HG02938 (cell line): Measurements from ENCODE around the gene ZNF76.

ENCODE experiments used
- ATAC-seq: cut with Tn5 transposase; IDR thresholded peaks from one replicate; pipeline ENCODE4 v1.9.1; 2021; ENCODE audit warnings: mild to moderate bottlenecking, moderate library complexity; ENCODE audit not compliant: unreplicated experiment

ZNF76 gene

DNA sequence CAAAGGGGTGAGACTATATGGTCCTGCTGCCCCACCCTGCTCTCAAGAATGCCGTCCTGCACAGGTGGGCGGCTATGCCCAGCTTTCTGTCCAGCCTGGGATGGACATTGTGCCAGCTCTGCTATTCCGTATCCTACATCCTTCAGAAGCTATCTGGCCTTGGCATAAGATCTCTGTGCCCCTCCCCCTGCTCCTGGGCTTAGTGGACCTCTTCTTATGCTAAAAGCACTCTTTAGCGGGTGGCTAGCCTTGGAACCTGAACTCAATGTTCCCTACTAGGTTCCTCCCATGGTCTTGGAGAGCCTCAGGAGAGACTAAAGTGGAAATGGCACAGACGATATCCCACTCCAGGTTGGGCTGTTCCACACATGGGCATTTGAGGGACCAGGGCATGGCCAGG is 23.3 kb upstream of the ZNF76 start:
- ATAC-seq = no peak

DNA sequence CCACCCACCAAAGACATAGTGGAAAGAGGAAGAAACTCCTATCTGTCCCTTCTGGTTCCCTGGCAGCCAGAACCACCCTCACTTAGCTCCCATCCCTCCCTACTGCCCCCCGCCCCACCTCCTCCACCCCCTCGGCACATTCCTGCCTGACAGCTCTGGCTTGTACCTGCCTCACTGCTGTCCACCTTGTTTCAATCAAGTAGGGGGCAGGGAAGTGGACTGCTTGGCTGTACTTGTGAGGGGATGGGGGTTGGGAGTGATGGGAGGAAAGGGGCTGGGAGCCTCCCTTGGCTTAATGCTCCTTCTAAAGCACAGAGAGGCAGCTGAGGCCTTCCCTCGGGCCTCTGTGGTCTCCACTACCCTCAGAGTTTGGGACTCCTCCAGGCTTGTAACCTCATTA is 22.1 kb upstream of the ZNF76 start:
- ATAC-seq = no peak

DNA sequence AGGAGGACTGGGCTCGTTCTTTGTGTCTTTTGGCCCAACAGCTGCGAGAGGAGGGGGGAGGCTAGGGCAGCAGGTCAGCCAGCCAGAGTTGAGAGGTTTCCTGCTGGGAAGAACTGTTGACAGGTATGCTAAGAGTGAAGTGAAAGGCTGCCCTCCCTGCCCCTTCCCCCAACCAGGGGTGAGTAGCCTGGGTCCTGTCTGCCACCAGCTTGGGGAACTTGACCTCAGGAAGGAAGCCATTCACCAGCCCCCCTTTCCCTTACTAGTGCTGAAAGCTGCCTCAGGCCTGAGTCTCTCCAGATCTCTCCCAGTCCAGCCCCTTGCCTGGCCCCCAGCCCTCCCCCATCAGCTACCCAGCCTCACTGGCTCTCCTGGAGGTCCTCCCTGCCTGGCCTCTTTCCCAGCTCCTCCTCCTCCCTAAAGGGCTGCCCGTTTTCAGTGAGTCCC is 20.7 kb upstream of the ZNF76 start:
- no peak for ATAC-seq

DNA sequence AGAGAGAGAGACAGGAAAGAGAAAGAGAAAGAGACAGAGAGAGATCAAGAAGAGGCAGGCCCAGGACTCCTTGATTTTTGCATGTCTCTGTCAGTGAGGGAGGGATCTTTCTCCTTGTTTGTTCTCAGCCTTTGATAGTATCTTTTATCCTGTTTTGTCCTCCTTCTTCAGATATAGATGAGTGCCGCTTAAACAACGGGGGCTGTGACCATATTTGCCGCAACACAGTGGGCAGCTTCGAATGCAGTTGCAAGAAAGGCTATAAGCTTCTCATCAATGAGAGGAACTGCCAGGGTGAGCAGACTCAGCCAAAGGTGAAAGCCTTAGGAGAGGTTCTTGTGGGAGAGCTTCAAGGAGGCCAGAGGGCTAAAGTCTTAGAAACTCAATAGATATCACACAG is 20.0 kb upstream of the ZNF76 start:
- ATAC-seq = no peak

DNA sequence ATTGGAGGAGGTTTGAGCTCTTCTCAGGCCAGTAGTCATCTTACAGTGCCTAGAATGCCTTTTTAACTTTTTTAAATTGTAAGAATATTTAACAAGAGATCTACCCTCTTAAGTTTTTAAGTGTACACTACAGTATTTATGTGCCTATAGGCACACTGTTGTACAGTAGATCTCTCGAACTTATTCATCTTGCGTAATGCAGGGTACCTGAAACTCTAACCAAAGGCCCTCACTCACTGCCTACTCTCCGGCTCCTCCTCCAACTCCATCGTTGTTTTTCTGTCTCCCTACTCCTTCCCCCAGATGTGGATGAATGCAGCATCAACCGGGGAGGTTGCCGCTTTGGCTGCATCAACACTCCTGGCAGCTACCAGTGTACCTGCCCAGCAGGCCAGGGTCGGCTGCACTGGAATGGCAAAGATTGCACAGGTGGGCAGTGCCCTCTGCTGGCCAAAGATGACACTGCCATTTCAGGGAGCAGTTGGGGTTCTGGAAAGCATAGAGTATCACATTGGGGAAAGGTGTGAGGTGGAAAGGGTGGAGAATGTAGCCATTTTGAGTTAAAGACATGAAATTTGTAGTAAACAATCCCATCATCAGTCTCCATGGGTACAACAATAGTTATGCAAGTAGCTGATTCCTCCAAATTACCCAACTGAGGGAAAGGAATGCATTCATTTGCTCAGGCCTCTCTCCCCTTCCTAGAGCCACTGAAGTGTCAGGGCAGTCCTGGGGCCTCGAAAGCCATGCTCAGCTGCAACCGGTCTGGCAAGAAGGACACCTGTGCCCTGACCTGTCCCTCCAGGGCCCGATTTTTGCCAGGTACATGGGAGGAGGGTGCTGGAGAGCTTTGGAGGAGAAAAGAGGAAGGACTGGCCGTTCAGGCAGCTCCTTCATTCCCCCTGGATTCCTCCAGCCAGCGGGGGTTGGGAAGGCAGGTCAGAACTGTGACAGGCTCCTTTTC is 18.4 kb upstream of the ZNF76 start:
- ATAC-seq = no peak

DNA sequence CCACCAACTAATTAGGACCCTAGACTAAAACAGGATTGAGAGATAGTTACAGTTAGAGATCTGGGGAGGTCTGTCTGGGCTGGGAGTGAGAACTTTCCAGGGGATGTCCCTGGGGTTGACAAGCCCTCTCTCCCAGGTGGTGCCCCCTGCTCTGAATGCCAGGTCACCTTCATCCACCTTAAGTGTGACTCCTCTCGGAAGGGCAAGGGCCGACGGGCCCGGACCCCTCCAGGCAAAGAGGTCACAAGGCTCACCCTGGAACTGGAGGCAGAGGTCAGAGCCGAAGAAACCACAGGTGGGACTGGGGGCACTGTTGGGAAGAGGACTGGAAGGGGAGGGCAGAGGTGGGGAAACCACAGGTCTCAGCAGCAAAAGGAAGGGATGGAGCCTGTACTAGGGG is 17.0 kb upstream of the ZNF76 start:
- ATAC-seq = no peak

DNA sequence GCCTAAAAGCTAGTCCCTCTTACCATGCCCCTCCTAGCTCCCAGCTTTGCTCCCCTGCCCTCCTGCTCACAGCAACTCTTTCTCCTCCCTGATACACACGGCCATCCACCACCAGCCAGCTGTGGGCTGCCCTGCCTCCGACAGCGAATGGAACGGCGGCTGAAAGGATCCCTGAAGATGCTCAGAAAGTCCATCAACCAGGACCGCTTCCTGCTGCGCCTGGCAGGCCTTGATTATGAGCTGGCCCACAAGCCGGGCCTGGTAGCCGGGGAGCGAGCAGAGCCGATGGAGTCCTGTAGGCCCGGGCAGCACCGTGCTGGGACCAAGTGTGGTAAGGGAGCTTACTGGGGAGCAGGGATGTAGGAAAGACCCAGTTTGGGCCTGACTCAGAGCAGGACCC is 16.6 kb upstream of the ZNF76 start:
- ATAC-seq = no peak

DNA sequence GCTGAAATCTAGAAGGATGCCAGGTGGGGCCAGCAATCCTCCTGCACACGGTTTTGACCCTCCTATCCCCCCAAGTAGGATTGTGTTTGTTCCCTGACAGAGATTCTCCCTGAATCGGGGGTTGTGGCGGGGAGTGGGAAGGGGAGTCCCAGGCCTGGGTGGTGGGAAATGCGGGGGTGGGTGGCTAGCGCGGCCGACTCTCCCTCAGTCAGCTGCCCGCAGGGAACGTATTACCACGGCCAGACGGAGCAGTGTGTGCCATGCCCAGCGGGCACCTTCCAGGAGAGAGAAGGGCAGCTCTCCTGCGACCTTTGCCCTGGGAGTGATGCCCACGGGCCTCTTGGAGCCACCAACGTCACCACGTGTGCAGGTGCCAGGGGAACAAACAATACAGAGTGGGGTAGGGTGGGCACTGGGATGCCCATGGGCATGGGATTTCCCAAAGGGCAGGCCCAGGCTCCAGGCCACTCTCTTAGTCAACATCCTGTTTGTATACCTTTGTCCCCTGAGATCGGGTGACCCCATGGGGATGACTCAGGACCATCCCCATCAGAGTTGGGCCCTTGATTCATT is 16.1 kb upstream of the ZNF76 start:
- ATAC-seq = no peak

DNA sequence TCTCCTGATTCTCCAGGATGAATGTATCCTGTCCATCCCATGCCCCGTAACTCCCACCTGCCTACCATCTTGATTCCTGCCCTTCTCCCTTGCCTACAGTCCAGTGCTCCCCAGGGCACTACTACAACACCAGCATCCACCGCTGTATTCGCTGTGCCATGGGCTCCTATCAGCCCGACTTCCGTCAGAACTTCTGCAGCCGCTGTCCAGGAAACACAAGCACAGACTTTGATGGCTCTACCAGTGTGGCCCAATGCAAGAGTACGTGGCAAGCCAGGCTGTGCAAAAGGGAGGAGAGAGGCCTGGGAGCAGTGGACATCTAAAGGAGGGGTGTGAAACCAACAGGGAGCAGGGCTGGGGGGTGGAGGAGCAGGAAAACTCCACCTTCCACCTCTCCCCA is 15.0 kb upstream of the ZNF76 start:
- ATAC-seq = no peak

DNA sequence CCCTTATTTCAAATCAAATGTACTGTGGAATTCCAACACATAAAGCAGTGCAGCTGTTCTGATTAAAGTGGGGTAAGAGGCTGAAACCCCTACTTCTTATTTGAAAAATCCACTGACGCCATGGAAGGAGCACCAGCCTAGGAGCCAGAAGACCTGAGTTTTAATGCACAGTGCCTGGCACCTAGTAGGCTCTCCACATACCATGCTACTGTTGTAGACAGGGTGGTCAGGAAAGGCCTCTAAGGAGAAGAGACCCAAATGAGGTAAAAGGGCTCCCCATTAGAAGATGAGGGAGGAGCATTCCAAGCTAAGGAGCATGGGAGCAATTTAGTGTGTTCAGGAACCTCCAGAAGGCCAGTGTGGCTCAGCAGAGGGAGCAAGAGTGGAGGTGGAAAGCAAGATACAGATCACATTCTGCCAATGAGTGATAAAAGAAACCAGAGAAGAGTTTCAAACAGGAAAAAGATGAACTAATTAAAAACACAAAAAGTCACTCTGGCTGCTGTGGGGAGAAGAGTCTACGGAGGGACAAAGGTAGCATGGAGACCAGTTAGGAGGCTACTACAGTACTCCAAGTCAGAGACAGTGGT is 11.8 kb upstream of the ZNF76 start:
- no peak for ATAC-seq

DNA sequence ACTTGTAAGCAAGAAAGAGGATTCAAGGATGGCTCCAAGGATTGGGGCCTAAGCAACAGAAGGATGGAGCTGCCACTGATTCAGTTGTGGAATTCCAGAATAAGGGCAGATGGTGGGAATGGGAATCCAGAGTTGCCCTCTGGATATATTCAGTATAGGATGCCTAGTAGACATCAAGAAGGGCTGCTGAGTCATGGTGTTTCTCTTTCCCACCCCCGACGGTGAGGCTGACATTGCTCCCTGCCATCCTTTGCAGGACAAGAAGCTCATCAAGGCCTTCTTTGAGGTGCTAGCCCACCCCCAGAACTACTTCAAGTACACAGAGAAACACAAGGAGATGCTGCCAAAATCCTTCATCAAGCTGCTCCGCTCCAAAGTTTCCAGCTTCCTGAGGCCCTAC is 11.2 kb upstream of the ZNF76 start:
- no peak for ATAC-seq

DNA sequence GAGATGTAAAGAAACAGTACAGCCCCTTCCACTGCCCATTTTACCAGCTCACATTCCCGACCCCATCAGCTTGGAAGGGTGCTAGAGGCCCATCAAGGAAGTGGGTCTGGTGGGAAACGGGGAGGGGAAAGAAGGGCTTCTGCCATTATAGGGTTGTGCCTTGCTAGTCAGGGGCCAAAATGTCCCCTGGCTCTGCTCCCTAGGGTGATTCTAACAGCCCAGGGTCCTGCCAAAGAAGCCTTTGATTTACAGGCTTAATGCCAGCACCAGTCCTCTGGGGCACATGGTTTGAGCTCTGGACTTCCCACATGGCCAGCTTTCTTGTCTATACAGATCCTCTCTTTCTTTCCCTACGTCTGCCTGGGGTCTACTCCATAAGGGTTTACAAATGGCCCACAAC is 10.6 kb upstream of the ZNF76 start:
- ATAC-seq = no peak

DNA sequence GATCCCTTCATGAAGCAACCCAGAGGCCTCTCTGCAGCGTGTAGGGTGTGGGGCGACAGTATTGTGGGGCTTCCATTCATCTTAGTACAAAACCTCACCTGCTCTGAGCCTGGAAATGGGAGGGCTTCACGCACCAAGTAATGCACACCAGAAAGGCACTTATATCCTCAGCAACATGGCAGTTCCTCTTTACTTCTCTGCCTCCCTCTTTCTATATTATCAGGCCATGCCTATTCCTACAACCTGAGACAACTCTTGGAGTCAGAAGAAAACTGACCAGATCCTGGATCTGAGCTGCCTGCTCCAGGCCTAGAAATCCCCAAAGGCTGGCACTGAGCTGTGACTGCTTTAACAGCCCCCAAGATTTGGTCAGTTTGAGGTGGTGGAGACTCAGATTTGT is 7.6 kb upstream of the ZNF76 start:
- ATAC-seq = no peak

DNA sequence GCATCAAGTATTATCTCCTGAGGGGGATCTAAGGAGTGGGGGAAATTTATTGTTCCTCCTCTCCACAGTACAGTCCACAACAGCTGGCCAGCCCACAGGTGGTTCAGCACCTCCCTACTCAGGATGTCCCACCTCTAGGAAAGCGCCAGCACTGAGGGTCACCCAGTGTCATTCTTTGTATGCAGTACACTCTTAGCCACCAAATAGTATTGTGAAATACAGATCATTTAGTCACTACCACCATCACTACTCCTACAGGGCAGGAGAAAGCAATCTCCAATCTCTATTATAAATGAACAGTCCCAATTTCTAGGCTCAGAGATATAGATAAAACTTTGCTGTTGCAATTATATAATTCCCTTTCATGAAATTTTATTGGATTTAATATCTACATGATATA is 6.3 kb upstream of the ZNF76 start:
- no peak for ATAC-seq

DNA sequence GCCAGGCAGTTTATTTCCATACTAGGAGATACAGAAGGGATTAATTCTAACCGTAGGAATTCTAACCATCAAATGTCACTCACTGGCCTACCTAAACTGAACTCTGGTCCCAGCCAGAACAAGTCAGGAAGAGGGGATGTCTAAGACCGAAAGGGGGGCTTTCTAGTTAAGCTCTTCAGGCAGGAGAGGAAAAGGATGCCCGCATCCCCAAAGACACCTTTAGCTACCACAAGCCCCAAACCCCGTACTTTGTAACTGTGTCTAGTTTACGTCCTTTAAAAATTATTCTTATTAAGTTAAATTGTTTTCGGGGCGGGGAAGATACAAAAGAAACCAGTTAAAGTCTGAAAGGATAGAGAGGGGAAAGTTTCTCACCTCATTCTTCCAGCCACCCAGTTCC is 1.2 kb upstream of the ZNF76 start:
- no peak for ATAC-seq

DNA sequence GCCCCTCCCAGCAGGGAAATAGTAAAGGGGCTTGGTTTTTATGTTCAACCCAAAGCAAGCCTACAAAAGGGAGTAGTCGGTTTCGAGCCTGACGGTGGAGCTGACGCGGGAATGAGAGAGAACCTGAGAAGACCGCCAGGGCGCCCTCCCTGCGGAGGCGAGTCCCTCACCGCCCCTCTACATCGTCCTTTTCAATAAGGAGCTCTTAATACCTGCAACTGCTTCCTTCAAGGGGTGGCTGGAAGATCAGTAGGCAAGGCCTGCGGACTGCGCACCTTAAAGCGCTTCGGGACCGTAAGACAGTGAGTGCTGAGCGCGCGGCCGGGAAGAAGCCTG is 709 bp upstream of the ZNF76 start:
- ATAC-seq = peak; percentile 15

DNA sequence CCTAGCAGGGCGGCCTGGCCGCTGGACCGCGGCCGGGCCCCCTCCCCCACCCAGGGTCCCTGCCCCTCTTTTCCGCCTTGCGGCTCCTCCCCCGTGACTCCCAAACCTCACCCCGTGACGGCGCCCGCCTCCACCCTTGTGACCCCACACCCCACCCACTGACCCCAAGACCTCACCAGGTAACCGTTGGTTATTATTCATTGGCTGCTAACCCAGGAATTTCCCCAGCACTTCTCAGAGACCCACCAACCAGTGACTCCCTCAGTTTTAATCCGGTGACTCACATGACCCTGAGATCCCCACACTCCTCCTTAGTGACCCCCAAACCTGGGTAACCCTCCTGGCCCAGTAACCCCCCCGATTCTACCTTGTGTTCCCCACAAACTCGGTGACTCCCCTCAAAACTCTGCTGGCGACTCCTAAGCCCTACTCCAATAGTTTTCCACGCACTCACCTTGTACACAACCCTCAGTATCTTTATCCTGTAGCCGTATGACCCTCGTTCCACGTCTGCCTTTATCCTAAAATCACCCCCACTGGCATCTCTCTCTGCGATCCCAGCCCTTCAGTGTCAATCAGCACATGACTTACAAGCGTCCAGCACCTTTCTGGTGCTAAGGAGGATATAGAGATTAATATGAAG is 534 bp downstream of the ZNF76 start:
- ATAC-seq = peak; percentile 43

DNA sequence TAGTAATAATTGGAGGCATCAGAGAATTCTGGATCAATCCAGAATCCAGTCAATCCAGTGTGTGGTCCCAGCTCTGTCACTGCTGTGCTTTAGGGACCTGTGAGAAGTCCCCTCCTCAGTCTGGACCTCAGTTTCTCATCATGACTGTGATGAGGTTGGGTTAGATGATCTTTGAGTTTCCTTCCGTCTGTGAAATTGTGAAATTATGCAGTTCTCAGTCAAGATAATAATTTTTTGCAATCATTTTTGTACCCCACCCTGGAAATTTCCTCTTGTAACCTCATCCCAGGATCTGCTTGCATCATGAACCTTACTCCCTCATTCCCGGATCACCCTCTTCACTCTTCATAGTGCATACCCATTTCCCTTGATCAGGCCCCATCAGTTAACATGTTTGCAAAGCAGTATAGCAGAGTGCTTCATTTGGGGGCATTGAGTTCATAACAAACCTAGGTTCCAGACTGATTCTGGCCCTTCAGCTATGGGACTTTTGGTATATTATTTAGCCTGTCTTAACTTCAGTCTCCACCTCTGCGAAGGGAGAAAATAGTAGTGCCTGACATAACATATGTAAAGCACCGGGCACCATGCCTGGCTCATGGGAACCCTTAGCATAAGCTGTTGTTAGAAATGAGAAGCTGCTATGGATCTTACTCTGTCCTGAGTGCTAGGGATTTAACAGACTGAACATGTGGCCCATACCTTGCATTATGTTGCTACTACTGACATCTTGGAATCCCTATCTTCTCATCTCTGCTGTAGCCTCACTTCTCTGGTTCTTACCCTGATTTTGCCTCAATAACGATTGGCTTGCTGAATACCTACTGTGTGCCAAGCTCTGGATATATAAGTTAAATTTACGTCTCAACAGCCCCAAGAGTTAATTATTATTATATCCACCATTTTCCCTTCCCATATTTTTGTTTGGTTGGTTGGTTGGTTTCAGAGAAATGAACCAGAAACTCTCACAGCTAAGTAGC is 1.3 kb downstream of the ZNF76 start:
- ATAC-seq = no peak

DNA sequence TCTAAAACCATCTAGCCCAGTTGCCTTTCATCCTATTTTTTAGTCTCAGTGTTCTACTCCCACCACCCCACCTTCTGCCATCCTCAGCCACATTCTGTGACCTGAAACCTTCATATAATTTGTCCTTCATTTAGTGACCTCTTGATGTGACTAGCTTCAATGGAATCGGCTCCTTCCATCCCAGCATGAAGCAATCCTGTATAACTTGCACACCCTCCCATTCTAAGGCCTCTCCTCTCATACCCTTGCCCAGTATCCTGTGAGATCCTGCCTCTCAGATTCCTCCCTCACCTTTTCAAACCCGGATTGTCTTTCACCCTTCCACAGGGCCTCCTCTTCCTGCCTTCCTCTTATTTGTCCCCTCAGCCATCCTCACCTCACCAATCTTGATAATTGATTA is 3.1 kb downstream of the ZNF76 start:
- no peak for ATAC-seq

DNA sequence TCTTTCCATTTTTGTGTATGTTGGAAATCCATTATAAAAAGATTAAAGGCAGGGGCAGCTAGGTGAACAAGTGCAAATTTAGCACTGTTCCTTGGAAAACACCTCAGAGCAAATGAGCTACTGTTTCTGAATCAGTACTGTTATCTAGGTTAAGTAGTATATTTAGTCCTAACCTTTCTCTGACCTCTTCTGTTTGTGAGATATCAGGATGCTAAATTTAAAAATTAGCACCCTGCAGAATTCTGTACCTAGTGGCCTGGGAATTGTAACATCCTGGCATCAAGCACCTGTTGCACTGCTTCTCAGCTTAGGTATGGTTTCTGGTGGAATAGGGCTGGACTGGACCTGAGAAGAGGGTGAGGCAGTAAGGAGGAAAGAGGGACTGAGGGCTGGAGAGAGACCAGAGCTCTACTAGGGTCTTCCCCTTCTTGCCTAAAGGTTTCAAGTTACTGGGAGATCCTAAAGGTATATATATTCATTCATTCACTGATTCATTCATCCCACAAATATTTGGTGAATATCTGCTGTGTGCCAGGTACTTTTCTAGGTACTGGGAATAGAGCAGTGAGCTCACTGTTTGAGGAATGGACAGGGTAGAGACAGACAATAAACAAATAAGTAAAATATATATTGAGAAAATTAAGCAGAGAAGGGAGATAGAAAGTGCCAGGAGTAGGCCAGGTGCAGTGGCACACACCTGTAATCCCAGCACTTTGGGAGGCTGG is 5.2 kb downstream of the ZNF76 start:
- no peak for ATAC-seq
